Body of pancreas (tissue), 4 donors: Measurements from ENCODE around the gene PTMS.
A peak's percentile ranks its signal among the peaks of the same experiment; 100 is the strongest.

Source experiments
- CTCF ChIP-seq, 7 experiments: fragments of 450-650 bp in 4 of 7; fragments of 200-600 bp in 3 of 7; sonication (generic) in 3 of 7; IDR thresholded peaks; one replicate each; pipeline ENCODE4 v1.5.1; 2016 to 2019; ENCODE audit warnings: antibody characterized with exemption in 7 of 7
- POLR2A ChIP-seq, 3 donors: fragments of 450-650 bp; IDR thresholded peaks; one replicate each; pipeline ENCODE4 v1.6.1; 2016; ENCODE audit warnings: antibody characterized with exemption in 3 of 3, mild to moderate bottlenecking in 2 of 3

- peak in 1 of 7 experiments; percentile 9 for TF ChIP-seq CTCF (IDR thresholded peaks at IDR 0.05)
- no peak for TF ChIP-seq POLR2A (IDR thresholded peaks at IDR 0.05)
Observed at GRCh38 chr12:6752167-6752920, 13.8 kb upstream of the PTMS start.
